ENCODE measurements around the gene ZKSCAN3. TPM values are rescaled to one million over a fixed set of nuclear protein-coding genes. Genes with fewer than 3 reads are reported as not detected.

The ZKSCAN3 gene
- total and polyA plus RNA-seq, 2 experiments from 2014 or later: 3.0 to 7.6 TPM

GRCh38 chr6:28370440-28370839 lies 20.7 kb downstream of the ZKSCAN3 start:
- H3K79me2 ChIP-seq (replicated peaks; ENCODE audit: insufficient read depth): no peaks in the 10 kb centered on the region
- no peaks in the 10 kb centered on the region for H3K27me3 Mint-ChIP-seq (ENCODE audit: insufficient read depth, low read depth, poor library complexity)
- H3K36me3 ChIP-seq (ENCODE audit: insufficient read depth): no peaks in the 10 kb centered on the region
- no peak overlapping the region for H3K27ac ChIP-seq (ENCODE audit: low read depth)
- H3K4me1 ChIP-seq (ENCODE audit: insufficient read depth): no peaks in the 10 kb centered on the region
- DNase-seq (ENCODE audit: low spot score) (no peak), ATAC-seq (no peak)
- TF ChIP-seq JUNB (IDR thresholded peaks at IDR 0.05; ENCODE audit: unreplicated experiment): no peak
- no peak for TF ChIP-seq POLR2AphosphoS5 (IDR thresholded peaks at IDR 0.05; ENCODE audit: low read depth)
- no peak for TF ChIP-seq STAT1 (IDR thresholded peaks at IDR 0.05; ENCODE audit: unreplicated experiment)
- no peak for TF ChIP-seq CREB1 (CRISPR knock-in tag; IDR thresholded peaks at IDR 0.05; ENCODE audit: low read depth)
- TF ChIP-seq ETS1 (IDR thresholded peaks at IDR 0.05): no peak
- TF ChIP-seq EZH2 (IDR thresholded peaks at IDR 0.05; ENCODE audit: low read depth, unreplicated experiment): no peak
- TF ChIP-seq EZH2phosphoT487 (IDR thresholded peaks at IDR 0.05; ENCODE audit: unreplicated experiment): no peak
- no peak for TF ChIP-seq ZNF331 (CRISPR knock-in tag; IDR thresholded peaks at IDR 0.05; ENCODE audit: low read depth)
- no peaks in the 10 kb centered on the region for H3K4me1 Mint-ChIP-seq
- H3K4me3 ChIP-seq: no peak overlapping the region
- no peaks in the 10 kb centered on the region; the same call in 1 of the 2 replicates for H4K20me1 ChIP-seq (replicated peaks; ENCODE audit: insufficient read depth)
- no peaks in the 10 kb centered on the region for H3K9me3 Mint-ChIP-seq
- no peaks in the 10 kb centered on the region for H3F3A ChIP-seq (replicated peaks; ENCODE audit: low read depth)
- H3K9me2 ChIP-seq (ENCODE audit: insufficient read depth): 0 out of 2 replicates have a peak, but pooled peaks cover 4% of the 10 kb centered on the region
- no peak overlapping the region for H3K4me2 ChIP-seq
- H3K36me3 Mint-ChIP-seq (ENCODE audit: low read depth): peaks cover 15% of the 10 kb centered on the region
- no peaks in the 10 kb centered on the region for H3K27me3 ChIP-seq (ENCODE audit: insufficient read depth)
- no peak overlapping the region for H3K27ac Mint-ChIP-seq
- no peak overlapping the region for H3K4me3 Mint-ChIP-seq
- H2AFZ ChIP-seq: no peak overlapping the region

GRCh38 chr6:28371280-28371679 lies 21.5 kb downstream of the ZKSCAN3 start:
- Histone ChIP-seq H3K4me1 (ENCODE audit: insufficient read depth) (no peaks in the 10 kb centered on the region), H3K27me3 (ENCODE audit: insufficient read depth) (no peaks in the 10 kb centered on the region), H4K20me1 (replicated peaks; ENCODE audit: insufficient read depth) (no peaks in the 10 kb centered on the region; the same call in 1 of the 2 replicates), H3K9me2 (ENCODE audit: insufficient read depth) (0 out of 2 replicates have a peak, but pooled peaks cover 4% of the 10 kb centered on the region), H3K4me3 (no peak overlapping the region), H3K27ac (ENCODE audit: low read depth) (no peak overlapping the region), H3K79me2 (replicated peaks; ENCODE audit: insufficient read depth) (no peaks in the 10 kb centered on the region), H3K36me3 (ENCODE audit: insufficient read depth) (no peaks in the 10 kb centered on the region), H3F3A (replicated peaks; ENCODE audit: low read depth) (no peaks in the 10 kb centered on the region), H2AFZ (no peak overlapping the region), H3K4me2 (no peak overlapping the region)
- Mint-ChIP-seq H3K27ac (no peak overlapping the region), H3K4me1 (no peaks in the 10 kb centered on the region), H3K4me3 (no peak overlapping the region), H3K9me3 (no peaks in the 10 kb centered on the region), H3K27me3 (ENCODE audit: insufficient read depth, low read depth, poor library complexity) (no peaks in the 10 kb centered on the region), H3K36me3 (ENCODE audit: low read depth) (peaks cover 7% of the 10 kb centered on the region; the same call in 1 of the 3 replicates)
- no peak for TF ChIP-seq ZNF462 (CRISPR knock-in tag; IDR thresholded peaks at IDR 0.05)
- TF ChIP-seq EZH2 (IDR thresholded peaks at IDR 0.05; ENCODE audit: low read depth, unreplicated experiment): no peak
- TF ChIP-seq ZNF114 (CRISPR knock-in tag; IDR thresholded peaks at IDR 0.05): no peak
- ATAC-seq (no peak), DNase-seq (ENCODE audit: low spot score) (no peak)
